Suprapubic skin (tissue), 4 donors: ENCODE results near the gene VPS41.

Experiments
- EP300 ChIP-seq: sonication (generic); formaldehyde crosslinking; IDR thresholded peaks from one replicate; pipeline ENCODE4 v1.6.1; 2017; ENCODE audit warnings: antibody characterized with exemption
- POLR2A ChIP-seq, 2 donors: fragments of 450-650 bp; IDR thresholded peaks; one replicate each; pipeline ENCODE4 v1.6.1; 2017; ENCODE audit warnings: antibody characterized with exemption in 2 of 2, mild to moderate bottlenecking in 2 of 2, moderate library complexity in 2 of 2
- POLR2AphosphoS5 ChIP-seq, 3 donors: sonication (generic); formaldehyde crosslinking; IDR thresholded peaks; one replicate each; pipeline ENCODE4 v1.6.1; 2017; ENCODE audit warnings: antibody characterized with exemption in 3 of 3
- TF ChIP-seq, protein P1 (sequence below), 2 donors: fragments of 200-600 bp in 1 of 2; fragments of 450-650 bp in 1 of 2; sonication (generic) in 1 of 2; IDR thresholded peaks; one replicate each; pipeline ENCODE4 v1.5.1; 2016 to 2019; ENCODE audit warnings: antibody characterized with exemption in 2 of 2, mild to moderate bottlenecking in 1 of 2, moderate library complexity in 1 of 2

DNA sequence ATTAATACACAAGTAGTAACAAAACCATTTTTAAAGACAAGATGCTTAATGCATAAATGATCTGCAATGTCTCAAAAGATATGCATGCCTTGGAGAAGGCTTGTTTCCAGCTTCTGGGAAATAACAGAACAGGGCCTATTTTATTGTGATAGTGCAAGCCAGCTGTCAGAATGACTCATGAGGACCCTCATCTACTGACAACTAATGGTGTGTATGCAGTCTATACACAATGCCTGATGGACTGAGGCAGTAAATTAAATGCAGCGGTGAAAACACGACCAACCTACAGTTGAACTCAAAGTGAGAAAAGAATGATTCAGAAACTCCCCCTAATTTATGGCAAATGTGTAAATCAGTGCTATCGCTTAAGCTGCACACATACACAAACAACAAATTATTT lies 46.3 kb downstream of the VPS41 start:
- TF ChIP-seq, protein P1, sequence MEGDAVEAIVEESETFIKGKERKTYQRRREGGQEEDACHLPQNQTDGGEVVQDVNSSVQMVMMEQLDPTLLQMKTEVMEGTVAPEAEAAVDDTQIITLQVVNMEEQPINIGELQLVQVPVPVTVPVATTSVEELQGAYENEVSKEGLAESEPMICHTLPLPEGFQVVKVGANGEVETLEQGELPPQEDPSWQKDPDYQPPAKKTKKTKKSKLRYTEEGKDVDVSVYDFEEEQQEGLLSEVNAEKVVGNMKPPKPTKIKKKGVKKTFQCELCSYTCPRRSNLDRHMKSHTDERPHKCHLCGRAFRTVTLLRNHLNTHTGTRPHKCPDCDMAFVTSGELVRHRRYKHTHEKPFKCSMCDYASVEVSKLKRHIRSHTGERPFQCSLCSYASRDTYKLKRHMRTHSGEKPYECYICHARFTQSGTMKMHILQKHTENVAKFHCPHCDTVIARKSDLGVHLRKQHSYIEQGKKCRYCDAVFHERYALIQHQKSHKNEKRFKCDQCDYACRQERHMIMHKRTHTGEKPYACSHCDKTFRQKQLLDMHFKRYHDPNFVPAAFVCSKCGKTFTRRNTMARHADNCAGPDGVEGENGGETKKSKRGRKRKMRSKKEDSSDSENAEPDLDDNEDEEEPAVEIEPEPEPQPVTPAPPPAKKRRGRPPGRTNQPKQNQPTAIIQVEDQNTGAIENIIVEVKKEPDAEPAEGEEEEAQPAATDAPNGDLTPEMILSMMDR (IDR thresholded peaks at IDR 0.05), result no peak
- TF ChIP-seq EP300 (no peak), POLR2AphosphoS5 (IDR thresholded peaks at IDR 0.05) (no peak), POLR2A (IDR thresholded peaks at IDR 0.05) (no peak)
